DOHH2 (cell line): ENCODE data around the gene APH1B.

Experiments used
- H3F3A ChIP-seq: fragments of 200-600 bp; sonication (generic), shearing (Covaris generic); 2 replicates; pipeline ENCODE4 v1.6.0; 2016; ENCODE audit warnings: antibody characterized with exemption, mild to moderate bottlenecking; ENCODE audit not compliant: control insufficient read depth, insufficient read depth
- H3K27ac ChIP-seq: fragments of 200-600 bp; sonication (generic); 2 replicates; pipeline ENCODE4 v1.5.1; 2014; ENCODE audit warnings: low read depth, mild to moderate bottlenecking, low read length, moderate library complexity
- H3K27me3 ChIP-seq: fragments of 200-600 bp; sonication (generic); 2 replicates; pipeline ENCODE4 v1.6.1; 2014; ENCODE audit warnings: mild to moderate bottlenecking, low read length, mixed read lengths; ENCODE audit not compliant: control insufficient read depth
- H3K36me3 ChIP-seq: fragments of 200-600 bp; sonication (generic); 2 replicates; pipeline ENCODE4 v1.6.1; 2014; ENCODE audit warnings: mild to moderate bottlenecking, low read length, moderate library complexity, mixed read lengths; ENCODE audit not compliant: control insufficient read depth
- H3K4me1 ChIP-seq: fragments of 200-600 bp; sonication (generic); 2 replicates; pipeline ENCODE4 v1.6.1; 2014; ENCODE audit warnings: mild to moderate bottlenecking, low read length, mixed read lengths; ENCODE audit not compliant: control insufficient read depth
- H3K4me2 ChIP-seq: fragments of 200-600 bp; sonication (generic); 2 replicates; pipeline ENCODE4 v1.6.0; 2014; ENCODE audit warnings: mild to moderate bottlenecking, low read length, moderate library complexity
- H3K4me3 ChIP-seq: fragments of 200-600 bp; sonication (generic); 2 replicates; pipeline ENCODE4 v1.5.1; 2014; ENCODE audit warnings: mild to moderate bottlenecking, low read length, mixed read lengths
- H3K79me2 ChIP-seq: fragments of 200-600 bp; sonication (generic); 2 replicates; pipeline ENCODE4 v1.6.1; 2014; ENCODE audit warnings: mild to moderate bottlenecking, low read length, mixed read lengths; ENCODE audit not compliant: control insufficient read depth
- H3K9me2 ChIP-seq: fragments of 200-600 bp; sonication (generic); replicated peaks from 2 replicates; pipeline ENCODE4 v1.6.1; 2014; ENCODE audit warnings: mild to moderate bottlenecking, low read length, mixed read lengths; ENCODE audit not compliant: control insufficient read depth
- H3K9me3 ChIP-seq: fragments of 200-600 bp; sonication (generic); 2 replicates; pipeline ENCODE4 v1.6.1; 2014; ENCODE audit warnings: antibody characterized with exemption, low read length, mixed read lengths; ENCODE audit not compliant: control insufficient read depth, insufficient read depth
- H4K20me1 ChIP-seq: fragments of 200-600 bp; sonication (generic); 2 replicates; pipeline ENCODE4 v1.6.0; 2014; ENCODE audit warnings: low read depth, mild to moderate bottlenecking, antibody characterized with exemption, low read length, moderate library complexity; ENCODE audit not compliant: control insufficient read depth, insufficient read depth
- CTCF ChIP-seq: fragments of 200-600 bp; sonication (generic); IDR thresholded peaks from one replicate; pipeline ENCODE4 v1.5.1; 2014; ENCODE audit warnings: antibody characterized with exemption, mild to moderate bottlenecking, low read depth, low read length; ENCODE audit not compliant: poor library complexity, severe bottlenecking
- EZH2phosphoT487 ChIP-seq: fragments of 200-600 bp; sonication (generic); IDR thresholded peaks from 2 replicates; pipeline ENCODE4 v1.6.1; 2017; ENCODE audit warnings: borderline replicate concordance, mild to moderate bottlenecking, antibody characterized with exemption, low read length, moderate library complexity, mixed read lengths

APH1B gene

GRCh38 chr15:63288342-63288741 lies 10.9 kb downstream of the APH1B start:
- H3K27me3 ChIP-seq: no peaks in the 10 kb centered on the region
- no peaks in the 10 kb centered on the region for H3K4me1 ChIP-seq
- TF ChIP-seq EZH2phosphoT487 (no peak), CTCF (no peak)
- H4K20me1 ChIP-seq: no peaks in the 10 kb centered on the region
- H3K36me3 ChIP-seq: peaks cover 17% of the 10 kb centered on the region; the same call in 1 of the 2 replicates
- no peak overlapping the region for H3K4me3 ChIP-seq
- no peak overlapping the region for H3K27ac ChIP-seq
- H3K4me2 ChIP-seq: no peak overlapping the region
- no peaks in the 10 kb centered on the region for H3K9me3 ChIP-seq
- H3K9me2 ChIP-seq: no peaks in the 10 kb centered on the region
- H3F3A ChIP-seq: no peaks in the 10 kb centered on the region
- no peaks in the 10 kb centered on the region for H3K79me2 ChIP-seq

- Histone ChIP-seq H3F3A (no peaks in the 10 kb centered on the region), H3K27me3 (no peaks in the 10 kb centered on the region), H4K20me1 (no peaks in the 10 kb centered on the region), H3K4me3 (no peak overlapping the region), H3K4me1 (no peaks in the 10 kb centered on the region), H3K9me3 (no peaks in the 10 kb centered on the region), H3K27ac (no peak overlapping the region), H3K36me3 (peaks cover 17% of the 10 kb centered on the region; the same call in 1 of the 2 replicates), H3K9me2 (no peaks in the 10 kb centered on the region), H3K79me2 (no peaks in the 10 kb centered on the region), H3K4me2 (no peak overlapping the region)
- peak; percentile 60 for TF ChIP-seq CTCF
- TF ChIP-seq EZH2phosphoT487: no peak
Measured at GRCh38 chr15:63288778-63289378, 11.5 kb downstream of the APH1B start.

- Histone ChIP-seq H3K9me2 (no peaks in the 10 kb centered on the region), H3K4me2 (no peak overlapping the region), H4K20me1 (no peaks in the 10 kb centered on the region), H3K36me3 (peaks cover 12% of the 10 kb centered on the region; the same call in 1 of the 2 replicates), H3K9me3 (no peaks in the 10 kb centered on the region), H3K4me3 (no peak overlapping the region), H3K27me3 (no peaks in the 10 kb centered on the region), H3F3A (no peaks in the 10 kb centered on the region), H3K4me1 (no peaks in the 10 kb centered on the region), H3K79me2 (no peaks in the 10 kb centered on the region), H3K27ac (no peak overlapping the region)
- TF ChIP-seq EZH2phosphoT487 (no peak), CTCF (no peak)
Measured at GRCh38 chr15:63291507-63291906, 14.1 kb downstream of the APH1B start.
